GM18867 (cell line): ENCODE measurements around the gene CDH23.

ENCODE experiments used
- ATAC-seq: cut with Tn5 transposase; IDR thresholded peaks from one replicate; pipeline ENCODE4 v1.9.1; 2021; ENCODE audit warnings: mild to moderate bottlenecking, moderate library complexity; ENCODE audit not compliant: unreplicated experiment

CDH23 gene

GRCh38 chr10:71632896-71633600 lies 236.3 kb downstream of the CDH23 start:
- no peak for ATAC-seq

GRCh38 chr10:71633920-71634319 lies 237.2 kb downstream of the CDH23 start:
- ATAC-seq: no peak

- ATAC-seq: no peak
Observed at GRCh38 chr10:71634531-71635164, 237.9 kb downstream of the CDH23 start.

- ATAC-seq: no peak
Observed at GRCh38 chr10:71635251-71635866, 238.6 kb downstream of the CDH23 start.

- no peak for ATAC-seq
Observed at GRCh38 chr10:71635867-71636266, 239.1 kb downstream of the CDH23 start.

- ATAC-seq: no peak
Observed at GRCh38 chr10:71636588-71636987, 239.9 kb downstream of the CDH23 start.

- ATAC-seq: no peak
Observed at GRCh38 chr10:71637305-71637704, 240.6 kb downstream of the CDH23 start.

GRCh38 chr10:71638064-71638821 lies 241.5 kb downstream of the CDH23 start:
- no peak for ATAC-seq

- ATAC-seq: no peak
Observed at GRCh38 chr10:71638822-71639719, 242.4 kb downstream of the CDH23 start.

- no peak for ATAC-seq
Observed at GRCh38 chr10:71640607-71641006, 243.9 kb downstream of the CDH23 start.

GRCh38 chr10:71641449-71641848 lies 244.7 kb downstream of the CDH23 start:
- no peak for ATAC-seq

GRCh38 chr10:71641986-71642385 lies 245.3 kb downstream of the CDH23 start:
- ATAC-seq: no peak

- no peak for ATAC-seq
Observed at GRCh38 chr10:71643904-71644303, 247.2 kb downstream of the CDH23 start.

- no peak for ATAC-seq
Observed at GRCh38 chr10:71644307-71645180, 247.8 kb downstream of the CDH23 start.

- ATAC-seq: no peak
Observed at GRCh38 chr10:71645185-71645584, 248.5 kb downstream of the CDH23 start.

- no peak for ATAC-seq
Observed at GRCh38 chr10:71646037-71646436, 249.3 kb downstream of the CDH23 start.

GRCh38 chr10:71646592-71647292 lies 250.0 kb downstream of the CDH23 start:
- no peak for ATAC-seq

- ATAC-seq: no peak
Observed at GRCh38 chr10:71647526-71648253, 251.0 kb downstream of the CDH23 start.
